Uterus (tissue), 4 donors: ENCODE results near the gene KLHL25. TPM values are rescaled to one million over a fixed set of nuclear protein-coding genes. Genes with fewer than 3 reads are reported as not detected.
A peak's percentile ranks its signal among the peaks of the same experiment; 100 is the strongest.

Source experiments
- DNase-seq, 2 donors: peaks; one replicate each; pipeline ENCODE4 v3.0.0-alpha.2; 2019 to 2020
- H3K27ac ChIP-seq, 2 donors: fragments of 200-600 bp; sonication (generic); 1 replicate in 1 of 2; 2 replicates in 1 of 2; pipeline ENCODE4 v1.5.1; 2016 to 2018
- H3K27me3 ChIP-seq, 2 donors: fragments of 200-600 bp; sonication (generic); one replicate each; pipeline ENCODE4 v1.5.1; 2018 to 2019; ENCODE audit warnings: control low read depth in 1 of 2
- H3K36me3 ChIP-seq, 2 donors: fragments of 200-600 bp; sonication (generic); one replicate each; pipeline ENCODE4 v1.5.1; 2019; ENCODE audit warnings: control low read depth in 1 of 2
- H3K4me1 ChIP-seq, 2 donors: fragments of 200-600 bp; sonication (generic); one replicate each; pipeline ENCODE4 v1.5.1; 2018 to 2019; ENCODE audit warnings: control low read depth in 1 of 2
- H3K4me3 ChIP-seq, 2 donors: fragments of 200-600 bp; sonication (generic); 1 replicate in 1 of 2; 2 replicates in 1 of 2; pipeline ENCODE4 v1.5.1; 2018 to 2019; ENCODE audit warnings: mild to moderate bottlenecking in 1 of 2
- H3K9me3 ChIP-seq, 2 donors: fragments of 200-600 bp; sonication (generic); one replicate each; pipeline ENCODE4 v1.5.1; 2019; ENCODE audit warnings: control low read depth in 1 of 2
- POLR2A ChIP-seq, 2 donors: fragments of 450-650 bp; IDR thresholded peaks; one replicate each; pipeline ENCODE4 v1.6.1; 2016; ENCODE audit warnings: antibody characterized with exemption in 2 of 2, mild to moderate bottlenecking in 1 of 2, moderate library complexity in 1 of 2
- intact Hi-C: fragments of 100-400 bp; cut with DNase I; formaldehyde crosslinking; loops from one replicate; pipeline ENCODE4 v1.15.1; 2023; ENCODE audit warnings: low total_unique reads
- total RNA-seq, 4 donors: library from RNA; depleted of rRNA in 3 of 4; stranded (reverse); fragments of >200 nt in 3 of 4; gene quantifications; one replicate each; pipeline versions ENCODE4 v1.1.0 to v1.2.4, GENCODE V29; 2014 to 2023
- TF ChIP-seq, protein P1 (sequence below), 4 experiments: fragments of 200-600 bp in 2 of 4; fragments of 450-650 bp in 2 of 4; sonication (generic) in 2 of 4; IDR thresholded peaks; one replicate each; pipeline ENCODE4 v1.5.1; 2016 to 2019; ENCODE audit warnings: antibody characterized with exemption in 4 of 4, mild to moderate bottlenecking in 2 of 4, moderate library complexity in 1 of 4
- donor health status: DM: yes; HTN: yes; CAD: no.

Gene KLHL25
- total RNA-seq, 4 donors from 2014 or later, result 6.2 to 19.5 (median 11.9) TPM

- H3K4me1 ChIP-seq, result peaks cover 4 to 8% of the 10 kb centered on the region in 2 donors
- H3K27ac ChIP-seq, result no peak overlapping the region
These were observed 38.8 kb downstream of the KLHL25 start for GRCh38 chr15:85755942-85756341.

DNA sequence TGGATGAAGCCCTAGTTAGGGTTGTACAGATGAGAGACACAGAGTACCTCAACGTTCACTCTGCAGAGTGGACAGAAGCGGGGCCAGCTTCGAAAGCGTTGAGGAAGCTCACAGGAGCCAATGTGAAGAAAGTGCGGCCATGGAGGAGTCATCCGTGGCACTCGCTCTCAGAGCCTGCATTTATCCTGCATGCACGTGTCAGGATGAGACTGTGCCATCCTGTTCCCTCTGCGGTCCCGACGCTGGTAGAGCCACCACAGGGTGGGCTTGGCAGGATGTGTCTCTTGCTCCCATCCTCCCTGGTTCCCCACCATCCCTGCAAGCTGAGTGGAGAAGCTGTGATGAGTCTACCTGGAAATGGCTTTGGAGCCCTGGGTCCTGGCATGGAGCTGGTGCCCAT, 39.3 kb downstream of the KLHL25 start:
- Histone ChIP-seq H3K27me3 (no peaks in the 10 kb centered on the region), H3K36me3 (no peaks in the 10 kb centered on the region), H3K27ac (no peak overlapping the region), H3K4me1 (peaks cover 7 to 13% of the 10 kb centered on the region in 2 donors), H3K9me3 (no peaks in the 10 kb centered on the region), H3K4me3 (no peak overlapping the region)
- no peak for TF ChIP-seq POLR2A (IDR thresholded peaks at IDR 0.05)
- TF ChIP-seq, protein P1, sequence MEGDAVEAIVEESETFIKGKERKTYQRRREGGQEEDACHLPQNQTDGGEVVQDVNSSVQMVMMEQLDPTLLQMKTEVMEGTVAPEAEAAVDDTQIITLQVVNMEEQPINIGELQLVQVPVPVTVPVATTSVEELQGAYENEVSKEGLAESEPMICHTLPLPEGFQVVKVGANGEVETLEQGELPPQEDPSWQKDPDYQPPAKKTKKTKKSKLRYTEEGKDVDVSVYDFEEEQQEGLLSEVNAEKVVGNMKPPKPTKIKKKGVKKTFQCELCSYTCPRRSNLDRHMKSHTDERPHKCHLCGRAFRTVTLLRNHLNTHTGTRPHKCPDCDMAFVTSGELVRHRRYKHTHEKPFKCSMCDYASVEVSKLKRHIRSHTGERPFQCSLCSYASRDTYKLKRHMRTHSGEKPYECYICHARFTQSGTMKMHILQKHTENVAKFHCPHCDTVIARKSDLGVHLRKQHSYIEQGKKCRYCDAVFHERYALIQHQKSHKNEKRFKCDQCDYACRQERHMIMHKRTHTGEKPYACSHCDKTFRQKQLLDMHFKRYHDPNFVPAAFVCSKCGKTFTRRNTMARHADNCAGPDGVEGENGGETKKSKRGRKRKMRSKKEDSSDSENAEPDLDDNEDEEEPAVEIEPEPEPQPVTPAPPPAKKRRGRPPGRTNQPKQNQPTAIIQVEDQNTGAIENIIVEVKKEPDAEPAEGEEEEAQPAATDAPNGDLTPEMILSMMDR (IDR thresholded peaks at IDR 0.05), result no peak
- intact Hi-C loops, result no loop called here
- peak; percentile 9 for DNase-seq

More at GRCh38 chr15:85755942-85756341, 38.8 kb downstream of the KLHL25 start:
- intact Hi-C loops, result no loop called here
- no peak for TF ChIP-seq POLR2A (IDR thresholded peaks at IDR 0.05)
- TF ChIP-seq, protein P1 (IDR thresholded peaks at IDR 0.05), result no peak
- Histone ChIP-seq H3K4me3 (no peak overlapping the region), H3K27me3 (no peaks in the 10 kb centered on the region), H3K9me3 (no peaks in the 10 kb centered on the region), H3K36me3 (no peaks in the 10 kb centered on the region)
- DNase-seq, result peak in 1 of 2 donors; percentile 13

GRCh38 chr15:85754989-85755388, 39.7 kb downstream of the KLHL25 start:
- intact Hi-C loops, result loop anchor here (5.0 kb wide), 1 partner anchor 37 kb away; the partner anchor contains the start of gene KLHL25
- no peaks in the 10 kb centered on the region for H3K9me3 ChIP-seq
- peak; percentile 14 to 37 for DNase-seq
- no peak overlapping the region for H3K4me3 ChIP-seq
- peaks cover 7 to 14% of the 10 kb centered on the region in 2 donors for H3K4me1 ChIP-seq
- no peak overlapping the region for H3K27ac ChIP-seq
- no peaks in the 10 kb centered on the region for H3K27me3 ChIP-seq
- H3K36me3 ChIP-seq, result no peaks in the 10 kb centered on the region
- no peak for TF ChIP-seq POLR2A (IDR thresholded peaks at IDR 0.05)
- TF ChIP-seq, protein P1 (IDR thresholded peaks at IDR 0.05), result no peak

DNA sequence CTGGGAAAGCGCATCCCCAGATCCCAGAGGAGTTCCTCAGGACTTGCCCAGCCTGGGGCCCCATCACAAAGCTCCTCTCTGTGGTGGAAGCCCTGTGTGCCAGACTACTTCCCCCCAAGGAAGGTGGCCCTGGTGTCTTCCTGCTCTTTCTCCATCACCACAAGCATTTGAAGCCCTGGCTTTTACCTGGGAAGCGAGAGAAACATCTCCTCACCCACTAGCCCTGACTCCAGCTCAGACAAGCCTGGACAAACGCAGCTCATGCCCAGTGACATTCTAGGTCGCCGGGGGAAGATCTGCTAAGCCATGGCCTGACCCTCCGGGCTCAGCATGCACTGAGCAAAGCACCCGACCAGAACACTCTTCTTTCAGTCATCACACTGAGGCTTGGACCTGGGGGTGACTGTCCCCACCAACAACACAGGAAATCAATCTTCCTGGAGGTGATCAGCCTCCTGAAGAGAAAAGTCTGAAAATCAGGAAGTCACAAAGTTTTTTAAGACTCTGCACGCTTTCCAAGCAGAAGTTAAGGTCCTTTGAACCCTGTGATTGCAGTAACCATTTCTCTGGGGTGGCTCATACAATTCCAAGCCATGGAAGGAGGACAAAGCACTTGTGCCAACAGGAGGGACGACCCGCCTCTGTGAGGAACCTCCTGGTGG, 40.8 kb downstream of the KLHL25 start:
- intact Hi-C loops, result loop anchor here (5.0 kb wide), 1 partner anchor 38 kb away; the partner anchor contains the start of gene KLHL25
- H3K4me3 ChIP-seq, result no peak overlapping the region
- DNase-seq, result peak in 1 of 2 donors; percentile 13
- no peaks in the 10 kb centered on the region for H3K36me3 ChIP-seq
- H3K4me1 ChIP-seq, result peaks cover 7 to 14% of the 10 kb centered on the region in 2 donors
- no peaks in the 10 kb centered on the region for H3K27me3 ChIP-seq
- H3K27ac ChIP-seq, result no peak overlapping the region
- no peaks in the 10 kb centered on the region for H3K9me3 ChIP-seq
- no peak for TF ChIP-seq POLR2A (IDR thresholded peaks at IDR 0.05)
- TF ChIP-seq, protein P1 (IDR thresholded peaks at IDR 0.05), result no peak

GRCh38 chr15:85753261-85753660, 41.5 kb downstream of the KLHL25 start:
- TF ChIP-seq, protein P1 (IDR thresholded peaks at IDR 0.05), result no peak
- no peak for TF ChIP-seq POLR2A (IDR thresholded peaks at IDR 0.05)
- Histone ChIP-seq H3K27me3 (no peaks in the 10 kb centered on the region), H3K4me3 (no peak overlapping the region), H3K27ac (no peak overlapping the region), H3K4me1 (peaks cover 7 to 16% of the 10 kb centered on the region in 2 donors), H3K36me3 (no peaks in the 10 kb centered on the region), H3K9me3 (no peaks in the 10 kb centered on the region)
- no peak for DNase-seq
- intact Hi-C loops, result loop anchor here (5.0 kb wide), 1 partner anchor 39 kb away; the partner anchor contains the start of gene KLHL25
